Sigmoid colon (tissue), 7 donors: ENCODE data around the gene NKD2. TPM values are rescaled to one million over a fixed set of nuclear protein-coding genes. Genes with fewer than 3 reads are reported as not detected.

ENCODE experiments used
- DNase-seq: peaks from one replicate; pipeline ENCODE4 v3.0.0-alpha.2; 2019
- H3K27ac ChIP-seq, 4 donors: fragments of 200-600 bp; sonication (generic); one replicate each; pipeline ENCODE4 v1.5.1; 2016 to 2019; ENCODE audit warnings: mild to moderate bottlenecking in 1 of 4
- H3K27me3 ChIP-seq, 3 donors: fragments of 200-600 bp; sonication (generic); one replicate each; pipeline ENCODE4 v1.5.1; 2019; ENCODE audit warnings: mild to moderate bottlenecking in 1 of 3
- H3K36me3 ChIP-seq, 4 donors: fragments of 200-600 bp; sonication (generic); one replicate each; pipeline ENCODE4 v1.5.1; 2016 to 2019
- H3K4me1 ChIP-seq, 4 donors: fragments of 200-600 bp; sonication (generic); one replicate each; pipeline ENCODE4 v1.5.1; 2017 to 2019
- H3K4me3 ChIP-seq, 4 donors: fragments of 200-600 bp; sonication (generic); one replicate each; pipeline ENCODE4 v1.5.1; 2017 to 2019; ENCODE audit warnings: mild to moderate bottlenecking in 2 of 4, moderate library complexity in 1 of 4
- H3K9me3 ChIP-seq, 4 donors: fragments of 200-600 bp in 3 of 4; sonication (generic) in 3 of 4; one replicate each; pipeline versions ENCODE4 v1.5.1 to v1.6.1; 2013 to 2019
- EP300 ChIP-seq, 4 donors: sonication (generic); formaldehyde crosslinking; IDR thresholded peaks; one replicate each; pipeline ENCODE4 v1.6.1; 2017; ENCODE audit warnings: antibody characterized with exemption in 4 of 4
- POLR2A ChIP-seq, 2 donors: fragments of 450-650 bp; IDR thresholded peaks; one replicate each; pipeline ENCODE4 v1.6.1; 2016; ENCODE audit warnings: antibody characterized with exemption in 2 of 2, mild to moderate bottlenecking in 2 of 2, moderate library complexity in 2 of 2
- POLR2AphosphoS5 ChIP-seq, 4 donors: sonication (generic); formaldehyde crosslinking; IDR thresholded peaks; one replicate each; pipeline ENCODE4 v1.6.1; 2017; ENCODE audit warnings: antibody characterized with exemption in 4 of 4
- WGBS, 2 donors: extraction: QIAGEN DNeasy Blood & Tissue Kit; methylation state at CpG; one replicate each; pipeline ENCODE4 v1.1.7; 2013; 5-methylcytosine and 5-hydroxymethylcytosine counted together
- intact Hi-C: fragments of 100-400 bp; cut with DNase I; formaldehyde crosslinking; loops from one replicate; pipeline ENCODE4 v1.15.1; 2023
- polyA plus RNA-seq, 3 donors: library from polyadenylated mRNA; stranded (reverse); fragments of 200-250 nt; gene quantifications; one replicate each; pipeline ENCODE4 v1.2.3, GENCODE V29; 2013
- total RNA-seq, 4 donors: library from RNA; depleted of rRNA; stranded (reverse); fragments of >200 nt; gene quantifications; one replicate each; pipeline ENCODE4 v1.1.0, GENCODE V29; 2016
- TF ChIP-seq, protein P1 (sequence below), 4 experiments: fragments of 450-650 bp in 3 of 4; fragments of 200-600 bp in 1 of 4; IDR thresholded peaks; one replicate each; pipeline ENCODE4 v1.5.1; 2016 to 2019; ENCODE audit warnings: antibody characterized with exemption in 4 of 4, mild to moderate bottlenecking in 3 of 4, moderate library complexity in 2 of 4
- donor health status: healthy with polysubstance abuse.
- donor health status: Bipolar disorder and iron deficiency.
- donor health status: healthy.

NKD2 gene
- total and polyA plus RNA-seq, 7 donors, result 0.60 to 4.4 (median 1.8) TPM

DNA sequence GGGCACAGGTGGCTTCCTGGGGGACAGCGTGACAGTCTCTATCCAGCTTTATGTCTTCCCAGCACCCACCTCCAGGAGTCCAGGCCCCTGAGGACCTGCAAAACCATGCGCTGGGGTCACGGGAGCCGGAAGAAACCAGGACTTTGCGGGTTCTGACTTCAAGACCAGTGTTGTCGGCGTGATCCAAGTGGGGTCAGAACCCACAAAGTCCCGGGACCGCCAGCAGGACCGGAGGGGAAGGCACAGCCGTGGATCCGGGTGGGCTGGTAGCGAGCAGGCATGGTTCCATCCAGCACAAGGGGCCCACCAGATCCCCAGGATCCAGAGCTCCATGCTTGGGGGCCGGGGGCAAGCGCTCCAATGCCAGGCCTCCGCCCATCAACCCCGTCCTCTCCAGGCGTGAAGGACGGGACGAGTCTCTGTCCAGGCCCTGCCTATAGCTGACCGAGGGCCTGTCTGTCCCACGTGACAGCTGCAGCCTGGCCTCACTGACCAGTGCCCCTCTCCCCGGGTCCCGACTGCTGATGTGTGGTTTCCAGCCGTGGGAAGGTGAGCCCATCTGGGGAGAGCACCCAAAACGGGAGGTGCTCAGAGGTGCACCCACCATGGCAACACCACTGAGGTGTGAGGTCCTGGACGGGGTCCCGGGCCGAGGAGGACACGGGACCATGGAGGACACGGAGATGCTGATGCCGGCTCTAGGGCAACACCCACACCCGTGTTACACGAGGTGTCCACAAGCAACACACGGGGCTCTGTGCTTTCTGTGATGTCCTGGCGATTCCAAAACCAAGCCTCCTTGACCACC, 54.4 kb downstream of the NKD2 start:
- no peaks in the 10 kb centered on the region for H3K27me3 ChIP-seq
- H3K4me3 ChIP-seq, result no peak overlapping the region
- H3K36me3 ChIP-seq, result peaks cover 8 to 72% (median 34%) of the 10 kb centered on the region in 4 donors
- no peaks in the 10 kb centered on the region for H3K4me1 ChIP-seq
- no peak for DNase-seq
- whole genome bisulfite sequencing, 2 donors, result 93 to 95% methylated on average over 36 of the region's 36 CpGs
- no peak overlapping the region for H3K27ac ChIP-seq
- intact Hi-C loops, result no loop called here
- H3K9me3 ChIP-seq, result no peaks in the 10 kb centered on the region
- TF ChIP-seq, protein P1, sequence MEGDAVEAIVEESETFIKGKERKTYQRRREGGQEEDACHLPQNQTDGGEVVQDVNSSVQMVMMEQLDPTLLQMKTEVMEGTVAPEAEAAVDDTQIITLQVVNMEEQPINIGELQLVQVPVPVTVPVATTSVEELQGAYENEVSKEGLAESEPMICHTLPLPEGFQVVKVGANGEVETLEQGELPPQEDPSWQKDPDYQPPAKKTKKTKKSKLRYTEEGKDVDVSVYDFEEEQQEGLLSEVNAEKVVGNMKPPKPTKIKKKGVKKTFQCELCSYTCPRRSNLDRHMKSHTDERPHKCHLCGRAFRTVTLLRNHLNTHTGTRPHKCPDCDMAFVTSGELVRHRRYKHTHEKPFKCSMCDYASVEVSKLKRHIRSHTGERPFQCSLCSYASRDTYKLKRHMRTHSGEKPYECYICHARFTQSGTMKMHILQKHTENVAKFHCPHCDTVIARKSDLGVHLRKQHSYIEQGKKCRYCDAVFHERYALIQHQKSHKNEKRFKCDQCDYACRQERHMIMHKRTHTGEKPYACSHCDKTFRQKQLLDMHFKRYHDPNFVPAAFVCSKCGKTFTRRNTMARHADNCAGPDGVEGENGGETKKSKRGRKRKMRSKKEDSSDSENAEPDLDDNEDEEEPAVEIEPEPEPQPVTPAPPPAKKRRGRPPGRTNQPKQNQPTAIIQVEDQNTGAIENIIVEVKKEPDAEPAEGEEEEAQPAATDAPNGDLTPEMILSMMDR (IDR thresholded peaks at IDR 0.05), result no peak

- peaks cover 10 to 71% (median 32%) of the 10 kb centered on the region in 4 donors for H3K36me3 ChIP-seq
- H3K9me3 ChIP-seq, result no peaks in the 10 kb centered on the region
- no peak overlapping the region for H3K4me3 ChIP-seq
- no peak for TF ChIP-seq POLR2AphosphoS5 (IDR thresholded peaks at IDR 0.05)
- TF ChIP-seq EP300 (IDR thresholded peaks at IDR 0.05), result no peak
- no peak for TF ChIP-seq POLR2A (IDR thresholded peaks at IDR 0.05)
- TF ChIP-seq, protein P1 (IDR thresholded peaks at IDR 0.05), result no peak
- no peak for DNase-seq
- no peaks in the 10 kb centered on the region for H3K27me3 ChIP-seq
- H3K27ac ChIP-seq, result no peak overlapping the region
- intact Hi-C loops, result no loop called here
- 90 to 94% methylated on average over 56 of the region's 56 CpGs for WGBS, 2 donors
- no peaks in the 10 kb centered on the region for H3K4me1 ChIP-seq
These were observed 55.2 kb downstream of the NKD2 start for GRCh38 chr5:1063661-1064382.

GRCh38 chr5:1064383-1065142, 56.0 kb downstream of the NKD2 start:
- Histone ChIP-seq H3K9me3 (no peaks in the 10 kb centered on the region), H3K36me3 (peaks cover 15 to 71% (median 31%) of the 10 kb centered on the region in 4 donors), H3K27ac (no peak overlapping the region), H3K4me1 (no peaks in the 10 kb centered on the region), H3K27me3 (no peaks in the 10 kb centered on the region), H3K4me3 (no peak overlapping the region)
- TF ChIP-seq POLR2AphosphoS5 (IDR thresholded peaks at IDR 0.05), result no peak
- TF ChIP-seq, protein P1 (IDR thresholded peaks at IDR 0.05), result no peak
- TF ChIP-seq POLR2A (IDR thresholded peaks at IDR 0.05), result no peak
- TF ChIP-seq EP300 (IDR thresholded peaks at IDR 0.05), result no peak
- WGBS, 2 donors, result 91 to 92% methylated on average over 49 of the region's 49 CpGs
- intact Hi-C loops, result no loop called here
- DNase-seq, result no peak

DNA sequence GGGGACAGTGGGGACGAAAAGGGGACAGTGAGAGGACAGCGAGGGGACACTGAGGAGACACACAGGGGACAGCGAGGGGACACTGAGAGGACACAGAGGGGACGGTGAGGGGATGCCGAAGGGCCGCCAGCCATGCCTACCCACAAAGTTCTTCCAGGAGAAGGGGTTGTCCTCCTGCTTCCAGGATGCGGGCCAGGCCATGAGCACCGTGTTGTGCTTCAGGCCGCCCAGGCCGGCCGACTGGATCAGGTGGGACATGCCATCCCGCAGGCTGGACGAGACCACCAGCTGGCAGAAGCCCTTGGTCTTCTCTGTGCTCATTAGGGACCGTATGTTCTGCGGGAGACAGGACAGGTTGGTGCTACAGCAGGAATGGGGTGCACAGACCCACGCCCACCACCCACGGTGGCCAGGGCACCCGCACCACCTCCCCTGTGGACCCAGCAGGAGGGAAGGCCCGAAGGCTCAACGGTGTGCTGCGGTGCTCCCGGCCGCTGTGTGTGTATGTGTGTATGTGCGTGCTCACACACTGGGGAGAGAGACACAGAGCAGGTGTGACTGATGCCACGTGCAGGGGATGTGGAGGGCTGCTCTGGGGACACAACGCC, 56.6 kb downstream of the NKD2 start:
- Histone ChIP-seq H3K27ac (no peak overlapping the region), H3K4me3 (no peak overlapping the region), H3K36me3 (peaks cover 15 to 66% (median 25%) of the 10 kb centered on the region in 4 donors), H3K9me3 (no peaks in the 10 kb centered on the region), H3K4me1 (no peaks in the 10 kb centered on the region), H3K27me3 (no peaks in the 10 kb centered on the region)
- WGBS, 2 donors, result 93 to 94% methylated on average over 26 of the region's 26 CpGs
- no peak for TF ChIP-seq EP300 (IDR thresholded peaks at IDR 0.05)
- TF ChIP-seq, protein P1 (IDR thresholded peaks at IDR 0.05), result no peak
- no peak for TF ChIP-seq POLR2AphosphoS5 (IDR thresholded peaks at IDR 0.05)
- no peak for TF ChIP-seq POLR2A (IDR thresholded peaks at IDR 0.05)
- no peak for DNase-seq
- intact Hi-C loops, result no loop called here
